ENCODE data around the gene IL1R2.
A peak's percentile ranks its signal among the peaks of the same experiment; 100 is the strongest.

Gene IL1R2

DNA sequence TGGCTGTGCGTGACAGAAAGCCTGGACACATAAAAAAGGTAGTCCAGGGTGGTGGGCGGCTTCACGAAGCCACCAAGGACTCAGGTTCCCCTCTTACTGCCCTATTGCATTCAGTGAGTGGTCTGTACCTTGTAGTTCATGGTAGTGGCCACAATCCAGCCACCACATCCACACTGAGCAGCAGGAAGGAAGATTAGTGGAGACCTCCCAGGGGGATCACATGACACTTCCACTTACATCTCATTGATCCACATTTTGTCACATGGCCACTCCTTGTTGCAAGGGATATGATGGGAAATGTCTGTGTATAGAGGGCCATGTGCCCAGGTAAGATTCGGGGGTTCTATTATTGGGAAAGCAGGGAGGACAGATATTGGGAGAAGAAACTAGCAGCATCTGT is 13.7 kb downstream of the IL1R2 start:
- H3K27me3 ChIP-seq (ENCODE audit: control insufficient read depth in 5 of 5, insufficient read depth in 4 of 5, low read length in 5 of 5) = no peaks in the 10 kb centered on the region

DNA sequence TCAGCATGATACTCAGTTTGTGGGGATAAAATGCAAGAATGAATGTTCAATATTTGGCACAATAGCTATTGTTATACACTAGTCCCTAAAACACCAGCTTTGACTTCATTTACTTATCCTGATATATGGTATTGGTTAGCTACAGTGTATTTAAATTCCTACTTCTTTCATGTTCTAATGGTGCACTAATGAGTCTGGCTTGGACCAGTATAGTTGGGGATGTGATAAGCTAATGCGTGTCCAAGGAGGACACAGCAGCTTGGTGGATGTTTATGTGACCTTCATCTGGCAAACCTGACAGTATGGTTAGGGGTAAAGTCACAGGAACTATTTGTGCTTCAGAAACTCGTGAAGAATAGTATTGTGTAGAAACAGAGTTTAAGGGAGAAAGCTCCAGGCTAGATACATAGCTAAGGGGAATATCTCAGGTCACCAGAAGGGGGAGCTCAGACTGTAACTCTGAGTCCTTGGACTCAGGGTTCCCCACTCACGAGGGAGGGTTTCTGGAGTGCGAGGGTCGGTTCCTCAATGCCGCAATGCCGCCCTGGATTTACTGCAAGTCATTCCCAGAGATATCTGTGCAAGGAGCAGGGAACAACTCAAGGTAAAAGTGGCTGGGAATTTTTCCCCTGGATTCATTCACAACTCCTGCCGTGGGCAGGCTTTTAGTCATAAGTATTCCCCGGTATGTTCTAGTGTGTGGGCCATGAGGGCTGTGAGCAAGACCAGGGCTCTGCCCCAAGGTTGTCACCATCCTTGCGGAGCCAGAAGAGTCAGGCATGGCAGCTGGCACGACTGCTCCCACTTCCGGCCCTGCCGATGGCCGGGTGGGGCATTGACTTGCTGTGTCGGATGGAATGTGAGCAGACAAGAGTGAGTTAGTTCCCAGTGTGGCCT is 14.5 kb downstream of the IL1R2 start:
- Histone ChIP-seq H3K27me3 (ENCODE audit: control insufficient read depth in 5 of 5, insufficient read depth in 4 of 5, low read length in 5 of 5) (no peaks in the 10 kb centered on the region), H3K9me3 (ENCODE audit: control insufficient read depth in 5 of 5, low read length in 5 of 5) (no peaks in the 10 kb centered on the region), H3K4me1 (ENCODE audit: control insufficient read depth in 5 of 5, insufficient read depth in 5 of 5, low read length in 5 of 5) (peaks cover 0 to 17% (median 7%) of the 10 kb centered on the region in 5 donors), H3K4me3 (ENCODE audit: low read depth in 1 of 5, low read length in 5 of 5) (no peak overlapping the region), H3K27ac (ENCODE audit: low read depth, low read length) (no peak overlapping the region), H3K36me3 (ENCODE audit: control insufficient read depth in 5 of 5, insufficient read depth in 5 of 5, low read length in 5 of 5) (no peaks in the 10 kb centered on the region), H3K9ac (ENCODE audit: low read length in 5 of 5) (no peak overlapping the region)

More for the DNA sequence above, 13.7 kb downstream of the IL1R2 start:
- Histone ChIP-seq H3K4me3 (ENCODE audit: low read depth in 1 of 5, low read length in 5 of 5) (no peak overlapping the region), H3K36me3 (ENCODE audit: control insufficient read depth in 5 of 5, insufficient read depth in 5 of 5, low read length in 5 of 5) (no peaks in the 10 kb centered on the region), H3K4me1 (ENCODE audit: control insufficient read depth in 5 of 5, insufficient read depth in 5 of 5, low read length in 5 of 5) (peaks cover 0 to 17% (median 7%) of the 10 kb centered on the region in 5 donors), H3K27ac (ENCODE audit: low read depth, low read length) (no peak overlapping the region), H3K9ac (ENCODE audit: low read length in 5 of 5) (no peak overlapping the region), H3K9me3 (ENCODE audit: control insufficient read depth in 5 of 5, low read length in 5 of 5) (no peaks in the 10 kb centered on the region)

- Histone ChIP-seq H3K9ac (ENCODE audit: low read length in 5 of 5) (no peak overlapping the region), H3K4me1 (ENCODE audit: control insufficient read depth in 5 of 5, insufficient read depth in 5 of 5, low read length in 5 of 5) (peaks cover 0 to 19% (median 9%) of the 10 kb centered on the region in 5 donors), H3K27ac (ENCODE audit: low read depth, low read length) (no peak overlapping the region), H3K36me3 (ENCODE audit: control insufficient read depth in 5 of 5, insufficient read depth in 5 of 5, low read length in 5 of 5) (no peaks in the 10 kb centered on the region), H3K4me3 (ENCODE audit: low read depth in 1 of 5, low read length in 5 of 5) (no peak overlapping the region), H3K27me3 (ENCODE audit: control insufficient read depth in 5 of 5, insufficient read depth in 4 of 5, low read length in 5 of 5) (no peaks in the 10 kb centered on the region), H3K9me3 (ENCODE audit: control insufficient read depth in 5 of 5, low read length in 5 of 5) (no peaks in the 10 kb centered on the region)
Observed at GRCh38 chr2:102006886-102007278, 15.1 kb downstream of the IL1R2 start.

DNA sequence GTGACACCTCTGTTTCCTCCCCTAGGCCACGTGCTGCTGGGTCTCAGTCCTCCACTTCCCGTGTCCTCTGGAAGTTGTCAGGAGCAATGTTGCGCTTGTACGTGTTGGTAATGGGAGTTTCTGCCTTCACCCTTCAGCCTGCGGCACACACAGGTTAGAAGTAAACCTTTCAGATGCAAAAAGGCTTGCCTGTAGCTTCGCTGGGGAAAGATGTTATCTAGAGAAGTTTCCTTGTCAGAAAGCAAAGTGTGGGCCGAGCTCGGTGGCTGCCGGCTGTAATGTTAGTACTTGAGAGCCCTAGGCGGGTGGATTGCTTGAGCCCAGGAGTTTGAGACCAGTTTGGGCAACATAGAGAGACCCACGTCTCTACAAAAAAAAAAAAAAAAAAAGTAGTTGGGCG is 16.7 kb downstream of the IL1R2 start:
- H3K27me3 ChIP-seq (ENCODE audit: control insufficient read depth in 5 of 5, insufficient read depth in 4 of 5, low read length in 5 of 5) = no peaks in the 10 kb centered on the region
- no peak overlapping the region for H3K9ac ChIP-seq (ENCODE audit: low read length in 5 of 5)
- no peaks in the 10 kb centered on the region for H3K36me3 ChIP-seq (ENCODE audit: control insufficient read depth in 5 of 5, insufficient read depth in 5 of 5, low read length in 5 of 5)
- H3K27ac ChIP-seq (ENCODE audit: low read depth, low read length) = no peak overlapping the region
- H3K9me3 ChIP-seq (ENCODE audit: control insufficient read depth in 5 of 5, low read length in 5 of 5) = no peaks in the 10 kb centered on the region
- H3K4me1 ChIP-seq (ENCODE audit: control insufficient read depth in 5 of 5, insufficient read depth in 5 of 5, low read length in 5 of 5) = peaks cover 0 to 24% (median 9%) of the 10 kb centered on the region in 5 donors
- H3K4me3 ChIP-seq (ENCODE audit: low read depth in 1 of 5, low read length in 5 of 5) = no peak overlapping the region

DNA sequence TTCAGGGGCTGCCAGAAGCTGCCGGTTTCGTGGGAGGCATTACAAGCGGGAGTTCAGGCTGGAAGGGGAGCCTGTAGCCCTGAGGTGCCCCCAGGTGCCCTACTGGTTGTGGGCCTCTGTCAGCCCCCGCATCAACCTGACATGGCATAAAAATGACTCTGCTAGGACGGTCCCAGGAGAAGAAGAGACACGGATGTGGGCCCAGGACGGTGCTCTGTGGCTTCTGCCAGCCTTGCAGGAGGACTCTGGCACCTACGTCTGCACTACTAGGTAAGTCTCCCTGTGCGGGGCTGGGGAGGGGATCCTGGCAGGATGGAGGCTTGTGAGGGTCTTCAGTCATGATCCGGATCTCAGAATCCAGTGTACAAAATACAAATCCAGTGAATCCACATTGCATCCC is 17.8 kb downstream of the IL1R2 start:
- Histone ChIP-seq H3K27ac (ENCODE audit: low read depth, low read length) (no peak overlapping the region), H3K9ac (ENCODE audit: low read length in 5 of 5) (no peak overlapping the region), H3K9me3 (ENCODE audit: control insufficient read depth in 5 of 5, low read length in 5 of 5) (no peaks in the 10 kb centered on the region), H3K4me1 (ENCODE audit: control insufficient read depth in 5 of 5, insufficient read depth in 5 of 5, low read length in 5 of 5) (peaks cover 0 to 23% (median 6%) of the 10 kb centered on the region in 5 donors), H3K27me3 (ENCODE audit: control insufficient read depth in 5 of 5, insufficient read depth in 4 of 5, low read length in 5 of 5) (no peaks in the 10 kb centered on the region), H3K36me3 (ENCODE audit: control insufficient read depth in 5 of 5, insufficient read depth in 5 of 5, low read length in 5 of 5) (no peaks in the 10 kb centered on the region), H3K4me3 (ENCODE audit: low read depth in 1 of 5, low read length in 5 of 5) (no peak overlapping the region)

DNA sequence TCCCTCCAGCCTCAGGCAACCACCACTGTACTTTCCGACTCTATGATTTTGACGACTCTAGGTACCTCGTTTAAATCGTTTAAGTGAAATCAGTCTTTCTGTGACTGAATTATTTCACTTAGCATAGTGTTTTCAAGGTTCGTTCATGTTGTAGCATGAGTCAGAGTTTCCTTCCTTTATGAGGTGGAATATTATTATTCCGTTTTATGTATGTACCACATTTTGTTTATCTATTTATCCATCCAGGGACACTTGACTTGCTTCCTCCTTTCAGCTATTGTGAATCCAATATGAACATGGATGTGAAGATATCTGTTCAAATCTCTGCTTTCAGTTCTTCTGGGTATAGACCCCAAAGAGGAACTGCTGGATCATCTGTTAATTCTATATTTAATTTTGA is 19.1 kb downstream of the IL1R2 start:
- Histone ChIP-seq H3K27me3 (ENCODE audit: control insufficient read depth in 5 of 5, insufficient read depth in 4 of 5, low read length in 5 of 5) (no peaks in the 10 kb centered on the region), H3K27ac (ENCODE audit: low read depth, low read length) (no peak overlapping the region), H3K4me1 (ENCODE audit: control insufficient read depth in 5 of 5, insufficient read depth in 5 of 5, low read length in 5 of 5) (peaks cover 0 to 13% (median 6%) of the 10 kb centered on the region in 5 donors), H3K9me3 (ENCODE audit: control insufficient read depth in 5 of 5, low read length in 5 of 5) (no peaks in the 10 kb centered on the region), H3K4me3 (ENCODE audit: low read depth in 1 of 5, low read length in 5 of 5) (no peak overlapping the region), H3K36me3 (ENCODE audit: control insufficient read depth in 5 of 5, insufficient read depth in 5 of 5, low read length in 5 of 5) (no peaks in the 10 kb centered on the region), H3K9ac (ENCODE audit: low read length in 5 of 5) (no peak overlapping the region)

DNA sequence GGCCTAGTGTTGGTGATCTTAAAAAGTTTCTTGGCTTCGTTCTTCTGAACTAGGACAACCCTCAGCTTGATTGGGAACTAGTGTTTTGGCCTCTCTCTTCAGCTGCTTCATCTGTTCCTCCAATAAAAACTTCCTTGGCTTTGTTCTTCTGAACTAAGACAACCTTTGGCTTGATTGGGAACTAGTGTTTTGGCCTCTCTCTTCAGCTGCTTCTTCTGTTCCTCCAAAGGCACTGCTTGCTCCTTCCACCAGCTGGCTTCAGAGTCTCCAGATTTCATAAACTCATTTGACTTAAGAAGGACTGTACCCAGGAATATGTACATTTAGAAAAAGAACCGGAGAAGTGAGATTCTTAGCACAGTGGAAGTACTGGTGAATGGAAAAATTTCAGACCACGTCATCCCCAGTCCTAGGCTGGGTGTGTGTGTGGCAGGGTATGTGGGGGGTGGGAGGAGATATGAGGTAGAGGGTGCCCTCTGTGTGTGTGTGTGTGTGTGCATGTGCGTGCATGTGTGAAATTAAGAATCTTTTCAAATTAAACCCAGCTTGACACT is 20.4 kb downstream of the IL1R2 start:
- H3K9ac ChIP-seq (ENCODE audit: low read length in 5 of 5) = no peak overlapping the region
- no peaks in the 10 kb centered on the region for H3K36me3 ChIP-seq (ENCODE audit: control insufficient read depth in 5 of 5, insufficient read depth in 5 of 5, low read length in 5 of 5)
- H3K27ac ChIP-seq (ENCODE audit: low read depth, low read length) = peak overlapping the region; percentile 47

DNA sequence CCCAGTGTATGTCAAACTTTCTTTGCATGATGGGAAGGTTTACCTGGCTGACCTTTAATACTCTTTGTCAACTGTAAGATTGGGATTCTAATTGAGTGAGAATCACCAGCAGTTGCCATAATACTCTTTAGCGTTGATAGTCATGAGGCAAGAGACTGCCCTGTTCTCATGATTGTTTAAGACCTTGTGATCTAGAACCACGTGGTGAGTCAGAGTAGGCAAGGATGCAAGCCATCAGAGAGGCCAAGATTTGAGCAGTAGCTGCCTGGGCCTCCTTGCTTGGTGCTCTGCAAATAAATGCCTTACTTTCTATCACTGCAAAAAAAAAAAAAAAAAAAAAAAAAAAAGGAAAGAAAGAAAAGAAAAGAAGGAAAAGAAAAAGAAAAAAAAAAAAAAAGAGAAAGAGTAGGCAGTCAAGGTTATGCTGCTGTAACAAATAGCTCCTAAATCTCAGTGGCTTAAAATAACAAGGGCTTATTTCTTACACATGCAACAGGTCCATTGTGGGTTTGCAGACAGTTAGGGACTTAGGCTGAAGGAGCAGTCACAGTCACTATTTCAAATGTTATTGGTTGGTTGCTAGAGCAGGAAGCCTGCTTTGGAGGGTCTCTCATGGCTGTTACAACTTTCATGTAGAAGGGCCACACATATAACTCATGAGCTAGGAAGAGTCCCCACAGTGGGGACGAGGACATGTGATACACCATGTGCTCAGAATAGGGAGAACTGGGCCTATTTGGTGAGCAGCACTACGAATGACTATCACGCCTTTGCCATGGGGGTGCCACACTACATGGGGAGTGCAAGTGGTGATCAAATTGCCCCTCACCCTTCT is 21.7 kb downstream of the IL1R2 start:
- Histone ChIP-seq H3K4me1 (ENCODE audit: control insufficient read depth in 5 of 5, insufficient read depth in 5 of 5, low read length in 5 of 5) (peaks cover 0 to 9% (median 0%) of the 10 kb centered on the region in 5 donors), H3K36me3 (ENCODE audit: control insufficient read depth in 5 of 5, insufficient read depth in 5 of 5, low read length in 5 of 5) (no peaks in the 10 kb centered on the region), H3K4me3 (ENCODE audit: low read depth in 1 of 5, low read length in 5 of 5) (no peak overlapping the region), H3K27ac (ENCODE audit: low read depth, low read length) (no peak overlapping the region), H3K9ac (ENCODE audit: low read length in 5 of 5) (no peak overlapping the region), H3K27me3 (ENCODE audit: control insufficient read depth in 5 of 5, insufficient read depth in 4 of 5, low read length in 5 of 5) (no peaks in the 10 kb centered on the region), H3K9me3 (ENCODE audit: control insufficient read depth in 5 of 5, low read length in 5 of 5) (no peaks in the 10 kb centered on the region)

More for the DNA sequence above, 20.4 kb downstream of the IL1R2 start:
- Histone ChIP-seq H3K9me3 (ENCODE audit: control insufficient read depth in 5 of 5, low read length in 5 of 5) (no peaks in the 10 kb centered on the region), H3K27me3 (ENCODE audit: control insufficient read depth in 5 of 5, insufficient read depth in 4 of 5, low read length in 5 of 5) (no peaks in the 10 kb centered on the region), H3K4me1 (ENCODE audit: control insufficient read depth in 5 of 5, insufficient read depth in 5 of 5, low read length in 5 of 5) (peaks cover 0 to 9% (median 0%) of the 10 kb centered on the region in 5 donors), H3K4me3 (ENCODE audit: low read depth in 1 of 5, low read length in 5 of 5) (no peak overlapping the region)

DNA sequence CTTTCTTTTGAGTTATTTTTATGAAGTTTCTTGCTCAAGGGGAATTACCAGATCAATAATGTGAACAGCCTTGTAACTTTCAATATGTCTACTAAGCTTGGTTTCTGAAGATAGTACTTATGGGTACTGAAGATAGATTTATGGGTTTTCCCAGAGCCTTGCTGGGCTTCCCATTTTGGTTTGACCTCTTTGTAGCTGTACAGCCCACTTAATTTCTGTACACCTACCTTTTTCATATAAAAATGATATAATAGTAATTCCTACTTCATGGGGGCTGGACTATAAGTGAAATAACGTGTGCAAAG is 22.2 kb downstream of the IL1R2 start:
- Histone ChIP-seq H3K9me3 (ENCODE audit: control insufficient read depth in 5 of 5, low read length in 5 of 5) (no peaks in the 10 kb centered on the region), H3K27me3 (ENCODE audit: control insufficient read depth in 5 of 5, insufficient read depth in 4 of 5, low read length in 5 of 5) (no peaks in the 10 kb centered on the region), H3K4me3 (ENCODE audit: low read depth in 1 of 5, low read length in 5 of 5) (no peak overlapping the region)

DNA sequence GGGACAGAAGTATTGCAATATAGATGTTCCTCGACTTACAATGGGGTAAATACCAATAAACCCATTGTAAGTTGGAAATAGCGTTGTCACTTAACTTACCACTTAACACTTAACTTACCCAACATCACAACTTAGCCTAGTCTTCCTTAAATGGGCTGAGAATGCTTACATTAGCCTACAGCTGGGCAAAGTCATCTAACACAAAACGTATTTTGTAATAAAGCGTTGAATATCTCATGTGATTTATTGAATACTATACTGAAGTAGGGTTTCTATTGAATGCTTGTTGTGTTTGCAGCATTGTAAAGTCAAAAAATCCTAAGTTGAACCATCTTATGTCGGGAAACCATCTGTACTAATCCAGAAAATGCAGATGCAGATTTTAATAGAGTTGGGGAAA is 23.6 kb downstream of the IL1R2 start:
- H3K36me3 ChIP-seq (ENCODE audit: control insufficient read depth in 5 of 5, insufficient read depth in 5 of 5, low read length in 5 of 5) = no peaks in the 10 kb centered on the region

More for the DNA sequence above, 22.2 kb downstream of the IL1R2 start:
- no peak overlapping the region for H3K27ac ChIP-seq (ENCODE audit: low read depth, low read length)
- H3K4me1 ChIP-seq (ENCODE audit: control insufficient read depth in 5 of 5, insufficient read depth in 5 of 5, low read length in 5 of 5) = peaks cover 0 to 9% (median 0%) of the 10 kb centered on the region in 5 donors
- H3K9ac ChIP-seq (ENCODE audit: low read length in 5 of 5) = no peak overlapping the region
- H3K36me3 ChIP-seq (ENCODE audit: control insufficient read depth in 5 of 5, insufficient read depth in 5 of 5, low read length in 5 of 5) = no peaks in the 10 kb centered on the region

More for the DNA sequence above, 23.6 kb downstream of the IL1R2 start:
- no peaks in the 10 kb centered on the region for H3K9me3 ChIP-seq (ENCODE audit: control insufficient read depth in 5 of 5, low read length in 5 of 5)
- no peak overlapping the region for H3K4me3 ChIP-seq (ENCODE audit: low read depth in 1 of 5, low read length in 5 of 5)
- H3K27me3 ChIP-seq (ENCODE audit: control insufficient read depth in 5 of 5, insufficient read depth in 4 of 5, low read length in 5 of 5) = peaks cover 0 to 1% (median 0%) of the 10 kb centered on the region in 5 donors
- no peak overlapping the region for H3K9ac ChIP-seq (ENCODE audit: low read length in 5 of 5)
- H3K27ac ChIP-seq (ENCODE audit: low read depth, low read length) = no peak overlapping the region
- peaks cover 0 to 12% (median 4%) of the 10 kb centered on the region in 5 donors for H3K4me1 ChIP-seq (ENCODE audit: control insufficient read depth in 5 of 5, insufficient read depth in 5 of 5, low read length in 5 of 5)

All from subcutaneous abdominal adipose tissue (tissue), 5 donors.